GM18951 (cell line): Measurements from ENCODE around the gene PNPLA6.

Experiments used
- POLR2A ChIP-seq: IDR thresholded peaks from 4 replicates; pipeline ENCODE4 v1.6.1; 2011; ENCODE audit warnings: mild to moderate bottlenecking; ENCODE audit not compliant: insufficient read length, insufficient read depth; ENCODE audit errors: extremely low read depth
- in situ Hi-C: fragments of 300-500 bp; cut with MboI; formaldehyde crosslinking; loops from one replicate; pipeline ENCODE4 v1.12.0; 2022; ENCODE audit warnings: low sequenced_read_pairs, mixed read lengths, inconsistent platforms; ENCODE audit not compliant: unreplicated experiment

Gene PNPLA6

DNA sequence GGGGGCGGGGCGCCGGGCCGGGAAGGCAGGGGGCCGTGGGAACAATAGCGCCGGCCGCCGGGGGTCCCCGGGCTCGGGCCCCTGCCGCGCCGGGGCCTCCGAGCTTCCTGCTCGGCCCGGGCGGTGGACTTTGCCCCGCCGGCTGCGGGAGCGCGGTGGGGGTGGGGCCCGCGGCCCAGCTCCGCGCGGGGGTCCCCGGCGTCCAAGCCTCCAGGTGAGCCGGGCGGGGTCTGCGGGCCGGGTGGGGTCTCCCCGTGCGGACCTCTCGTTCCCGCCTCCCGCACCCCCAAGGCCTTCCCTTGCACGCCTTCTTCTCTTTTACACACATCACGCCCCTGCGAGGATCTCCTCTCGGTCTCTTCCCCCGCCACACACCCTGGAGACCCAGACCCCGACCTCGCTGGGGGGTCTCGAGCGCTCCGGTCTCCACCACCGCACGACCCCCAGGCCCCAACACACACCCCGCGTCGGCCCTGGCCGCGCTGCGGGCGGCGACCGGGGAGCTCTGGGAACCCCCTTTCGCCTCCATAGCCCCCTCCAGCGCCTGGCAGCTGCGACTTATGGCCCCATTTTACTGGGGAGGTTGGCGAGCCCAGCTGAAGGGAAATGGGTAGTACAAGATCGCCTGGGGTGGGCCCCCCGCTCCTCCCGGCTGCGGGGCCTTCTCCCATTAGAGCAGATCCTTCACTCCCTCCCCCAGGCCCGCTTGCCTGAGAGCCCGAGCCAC is 60.9 kb downstream of the PNPLA6 start:
- in situ Hi-C loops, result no loop called here
- no peak for TF ChIP-seq POLR2A

DNA sequence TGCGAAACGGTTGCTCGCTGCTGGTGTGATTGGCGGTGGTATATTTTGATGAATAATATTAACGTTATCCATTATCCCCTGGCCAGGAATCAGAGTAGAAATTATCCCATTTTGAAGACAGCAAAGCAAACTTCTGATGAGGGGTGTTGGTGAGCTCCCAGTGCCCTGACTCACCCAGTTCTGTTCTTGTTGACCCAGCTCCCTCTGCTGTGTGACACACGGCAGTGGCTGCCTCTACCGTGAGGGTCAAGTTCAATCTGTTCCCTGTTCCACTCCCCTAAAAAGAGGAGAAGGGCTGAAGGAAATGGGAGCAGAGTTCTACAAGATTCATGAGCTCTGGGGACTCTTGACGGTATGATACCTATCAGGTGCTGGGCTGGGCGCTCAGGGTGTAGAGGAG is 62.2 kb downstream of the PNPLA6 start:
- in situ Hi-C loops, result no loop called here
- TF ChIP-seq POLR2A, result no peak

DNA sequence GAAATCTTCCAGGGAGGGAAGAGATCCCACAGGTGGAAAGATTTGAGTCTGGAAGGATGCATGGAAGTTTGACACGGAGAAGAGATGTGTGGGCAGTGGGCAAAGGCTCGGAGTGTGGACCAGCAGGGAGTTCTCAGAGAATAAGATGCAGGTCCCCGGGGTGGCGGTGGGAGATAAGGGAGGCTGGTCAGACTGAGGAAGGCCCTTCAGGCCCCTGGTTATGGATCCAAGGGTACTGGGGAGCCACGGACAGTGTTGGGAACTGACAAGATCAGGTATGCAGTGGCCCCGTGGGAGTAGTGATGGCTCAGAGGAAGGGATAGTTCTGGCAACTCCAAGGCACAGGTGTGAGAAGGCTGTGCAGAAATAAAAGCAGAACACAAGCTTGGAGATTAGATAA is 62.7 kb downstream of the PNPLA6 start:
- in situ Hi-C loops, result no loop called here
- TF ChIP-seq POLR2A, result no peak

DNA sequence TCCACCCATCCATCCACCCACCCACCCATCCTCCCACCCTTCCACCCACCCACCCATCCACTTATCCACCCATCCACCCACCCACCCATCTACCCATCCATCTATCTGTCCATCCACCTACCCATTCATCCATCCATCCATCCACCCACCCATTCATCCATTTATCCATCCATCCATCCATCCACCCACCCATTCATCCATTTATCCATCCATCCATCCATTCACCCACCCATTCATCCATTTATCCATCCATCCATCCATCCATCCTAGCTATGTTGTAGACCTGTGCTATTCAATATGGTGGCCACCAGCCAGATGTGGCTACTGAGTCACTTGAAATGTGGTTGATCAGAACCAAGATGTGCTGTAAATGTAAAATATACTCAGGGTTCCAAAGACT is 65.2 kb downstream of the PNPLA6 start:
- in situ Hi-C loops, result no loop called here

GRCh38 chr19:7602240-7602934 is 66.9 kb downstream of the PNPLA6 start:
- in situ Hi-C loops, result no loop called here
- TF ChIP-seq POLR2A, result no peak

More for the DNA sequence above, 65.2 kb downstream of the PNPLA6 start:
- TF ChIP-seq POLR2A, result no peak

DNA sequence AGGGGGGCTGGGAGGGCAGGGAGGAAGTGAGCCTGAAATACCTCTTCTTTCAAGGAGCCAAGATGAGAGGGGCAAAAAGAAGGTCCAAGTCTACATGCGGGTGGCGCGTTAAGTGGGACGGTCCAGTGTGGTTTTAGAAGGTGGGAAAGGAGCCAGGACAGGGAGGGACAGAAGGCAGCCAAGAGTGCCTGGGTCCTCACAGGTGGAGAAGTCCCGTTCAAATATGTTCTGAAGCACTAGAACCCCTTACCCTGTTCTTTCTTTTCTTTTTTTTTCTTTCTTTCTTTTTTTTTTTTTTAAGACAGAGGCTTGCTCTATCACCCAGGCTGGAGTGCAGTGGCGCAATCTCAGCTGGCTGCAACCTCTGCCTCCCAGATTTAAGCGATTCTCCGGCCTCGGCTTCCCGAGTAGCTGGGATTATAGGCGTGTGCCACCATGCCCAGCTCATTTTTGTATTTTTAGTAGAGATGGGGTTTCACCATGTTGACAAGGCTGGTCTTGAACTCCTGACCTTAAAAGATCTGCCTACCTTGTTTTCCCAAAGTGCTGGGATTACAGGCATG is 67.5 kb downstream of the PNPLA6 start:
- in situ Hi-C loops, result no loop called here
- no peak for TF ChIP-seq POLR2A

DNA sequence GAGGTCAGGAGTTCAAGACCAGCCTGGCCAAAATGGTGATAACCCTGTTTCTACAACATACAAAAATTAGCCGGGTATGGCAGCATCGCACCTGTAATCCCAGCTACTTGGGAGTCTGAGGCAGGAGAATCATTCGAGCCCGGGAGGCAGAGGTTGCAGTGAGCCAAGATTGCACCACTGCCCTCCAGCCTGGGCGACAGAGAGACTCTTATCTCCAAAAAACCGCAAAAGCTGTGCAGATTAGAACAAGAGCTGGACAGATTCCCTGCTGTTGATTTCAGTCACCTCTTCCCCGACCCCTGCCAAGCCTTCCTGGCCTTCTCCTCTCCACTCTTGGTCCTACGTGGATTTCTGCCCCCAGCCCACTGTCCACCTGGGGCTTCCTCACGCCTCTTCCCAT is 68.4 kb downstream of the PNPLA6 start:
- in situ Hi-C loops, result no loop called here

GRCh38 chr19:7605490-7606222 is 70.1 kb downstream of the PNPLA6 start:
- in situ Hi-C loops, result no loop called here
- no peak for TF ChIP-seq POLR2A

More for the DNA sequence above, 68.4 kb downstream of the PNPLA6 start:
- TF ChIP-seq POLR2A, result no peak

DNA sequence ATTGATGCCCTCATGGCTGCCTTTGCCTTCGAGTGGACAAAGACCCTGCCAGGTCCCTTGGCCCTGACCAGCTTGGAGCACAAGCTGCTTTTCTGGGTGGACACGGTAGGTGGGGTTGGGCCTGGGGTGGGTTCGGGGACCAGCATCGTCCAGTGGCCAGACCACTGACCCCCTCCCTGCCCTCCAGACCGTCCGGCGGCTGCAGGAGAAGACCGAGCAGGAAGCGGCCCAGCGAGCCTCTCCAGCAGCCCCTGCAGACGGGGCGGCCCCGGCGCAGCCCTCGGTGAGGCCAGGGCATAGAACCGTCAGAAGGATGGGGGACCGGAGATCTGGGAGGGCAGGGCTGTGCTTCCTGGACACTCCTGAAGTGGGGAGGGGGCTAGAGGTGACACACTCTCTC is 70.8 kb downstream of the PNPLA6 start:
- no peak for TF ChIP-seq POLR2A
- in situ Hi-C loops, result no loop called here

DNA sequence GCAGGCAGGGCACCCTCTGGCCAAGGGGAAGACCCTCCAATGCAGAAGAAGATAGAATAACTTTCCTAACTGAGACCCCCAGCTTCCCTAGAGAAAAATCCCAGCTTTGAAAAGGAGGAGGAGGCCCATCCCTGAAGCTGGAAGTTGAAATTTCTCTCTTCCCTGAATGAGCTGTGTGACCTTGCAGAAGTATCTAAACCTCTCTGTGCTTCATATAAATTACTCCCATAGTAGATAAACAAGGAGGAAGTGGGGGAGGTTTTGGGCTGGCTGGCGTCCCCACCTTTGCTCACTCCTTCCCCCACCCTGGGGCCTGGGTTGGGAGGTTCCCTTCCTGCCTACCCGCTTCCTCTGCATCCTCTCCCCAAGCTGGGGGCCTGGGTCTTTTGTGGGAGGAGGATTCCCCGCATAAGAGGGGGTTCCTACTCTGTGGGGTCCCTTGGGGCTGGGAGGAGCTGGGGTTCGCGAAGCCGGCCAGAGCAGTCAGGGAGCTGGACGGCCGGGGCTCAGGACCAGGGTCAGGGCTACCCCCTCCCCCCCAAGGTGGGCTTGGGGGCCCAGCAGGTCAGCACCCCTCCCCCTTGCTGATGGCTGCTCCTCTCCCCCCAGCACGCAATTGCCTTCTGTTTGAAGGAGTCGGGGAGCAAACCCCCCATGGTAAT is 71.8 kb downstream of the PNPLA6 start:
- TF ChIP-seq POLR2A, result no peak
- in situ Hi-C loops, result no loop called here

DNA sequence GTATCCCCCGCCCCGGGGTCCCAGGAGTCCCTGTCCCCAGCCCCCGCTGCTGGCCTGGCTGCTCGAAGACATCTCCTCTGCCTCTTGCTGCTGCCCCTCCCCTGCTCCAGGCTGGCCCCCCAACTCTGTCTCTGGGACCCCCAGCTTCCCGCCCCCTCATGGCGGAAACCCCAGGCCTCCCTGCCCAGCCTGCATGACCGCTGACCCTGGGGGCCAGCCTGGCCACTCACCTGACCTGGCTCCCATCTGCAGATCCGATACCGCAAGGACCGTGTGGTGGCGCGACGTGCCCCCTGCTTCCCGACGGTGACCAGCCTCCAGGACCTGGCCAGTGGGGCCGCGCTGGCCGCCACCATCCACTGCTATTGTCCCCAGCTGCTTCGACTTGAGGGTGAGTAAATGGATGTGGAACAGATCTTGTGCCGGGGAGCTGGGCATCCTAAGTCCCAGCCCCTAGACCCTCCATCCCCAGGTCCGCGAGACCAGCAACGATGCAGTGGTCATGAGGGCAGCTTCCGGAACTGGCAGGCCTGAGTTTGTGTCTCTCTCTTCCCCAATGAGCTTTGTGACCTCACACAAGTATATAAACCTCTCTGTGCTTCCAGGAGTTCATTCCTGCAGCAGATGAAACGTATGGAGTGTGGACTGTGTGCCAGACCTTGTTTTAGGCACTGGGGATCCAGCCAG is 72.5 kb downstream of the PNPLA6 start:
- in situ Hi-C loops, result no loop called here
- TF ChIP-seq POLR2A, result no peak

DNA sequence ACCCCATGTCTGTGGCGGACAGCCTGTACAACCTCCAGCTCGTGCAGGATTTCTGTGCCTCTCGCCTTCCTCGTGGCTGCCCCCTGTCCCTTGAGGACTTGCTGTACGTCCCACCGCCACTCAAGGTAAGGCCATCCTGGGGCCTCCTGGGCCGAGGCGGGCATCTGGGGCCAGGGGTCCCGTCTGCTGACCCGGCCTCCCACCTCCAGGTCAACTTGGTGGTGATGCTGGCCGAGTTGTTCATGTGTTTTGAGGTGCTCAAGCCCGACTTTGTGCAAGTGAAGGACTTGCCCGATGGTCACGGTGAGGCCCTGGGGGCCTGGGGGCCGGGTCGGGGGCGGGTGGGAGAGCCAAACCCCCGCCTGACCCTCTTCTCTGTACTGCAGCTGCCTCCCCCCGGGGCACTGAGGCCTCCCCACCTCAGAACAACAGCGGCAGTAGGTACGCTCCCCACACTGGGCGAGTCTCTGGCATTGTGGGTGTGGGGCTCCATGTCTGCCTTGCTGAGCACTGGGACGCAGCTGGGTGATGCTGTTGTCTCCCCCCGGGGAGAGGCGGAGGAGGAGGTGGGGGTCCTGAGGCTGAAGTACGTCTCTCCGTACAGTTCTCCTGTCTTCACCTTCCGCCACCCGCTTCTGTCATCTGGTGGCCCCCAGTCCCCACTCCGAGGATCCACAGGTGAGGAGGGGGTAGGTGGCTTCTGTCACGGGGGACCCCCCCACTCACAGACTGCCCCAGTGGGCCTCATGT is 75.1 kb downstream of the PNPLA6 start:
- TF ChIP-seq POLR2A, result no peak
- in situ Hi-C loops, result no loop called here
